ENCODE measurements around the gene CXCL9. TPM values are rescaled to one million over a fixed set of nuclear protein-coding genes. Genes with fewer than 3 reads are reported as not detected.
"Not testable (repeated sequence)": the region's sequence is repeated elsewhere in the genome, so short reads cannot be mapped to it uniquely, and the experiment has no call there.

The CXCL9 gene
- total RNA-seq, 5 donors from 2014 or later (not counting 1 experiment from before 2014, with no cell fraction given): not detected

DNA sequence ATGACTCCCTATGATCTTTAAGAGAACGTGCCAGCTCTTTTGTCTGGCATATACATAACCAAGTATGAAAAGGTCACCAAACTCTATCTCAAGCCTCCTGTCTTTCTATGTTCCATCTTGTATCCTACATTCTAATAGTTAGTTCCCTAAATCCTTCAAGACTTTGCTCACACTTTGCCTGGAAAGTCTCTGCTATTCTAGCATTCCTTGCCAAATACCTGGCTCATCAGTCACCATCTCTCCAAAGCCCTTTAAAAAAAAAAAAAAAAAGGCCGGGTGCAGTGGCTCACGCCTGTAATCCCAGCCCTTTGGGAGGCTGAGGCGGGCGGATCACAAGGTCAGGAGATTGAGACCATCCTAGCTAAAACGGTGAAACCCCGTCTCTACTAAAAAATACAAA is 48.8 kb downstream of the CXCL9 start:
- 100% methylated on average over 1 of the region's 7 CpGs for WGBS (ENCODE audit: insufficient coverage)
- not testable (repeated sequence) for H3K4me1 ChIP-seq (ENCODE audit: control insufficient read depth in 1 of 2, extremely low read depth in 1 of 2, insufficient read depth in 2 of 2, low read length in 2 of 2); H3K4me3 ChIP-seq (ENCODE audit: control insufficient read depth in 1 of 2, extremely low read depth in 1 of 2, low read length in 1 of 2); H3K27ac ChIP-seq (ENCODE audit: low read length); H3K4me3 Mint-ChIP-seq; H3K27ac Mint-ChIP-seq; H3K27me3 Mint-ChIP-seq; ATAC-seq (replicated peaks in 1 of 4); H3K27me3 ChIP-seq (replicated peaks in 1 of 2; ENCODE audit: control insufficient read depth in 2 of 2, extremely low read depth in 1 of 2, insufficient read depth in 2 of 2, low read length in 1 of 2); H3K4me1 Mint-ChIP-seq; H3K9me3 Mint-ChIP-seq; DNase-seq; H3K9me3 ChIP-seq
- ChIA-PET CTCF (interaction anchor here in 1 of 2 donors (1.0 kb wide), 1 partner anchor 50 kb away, joined by 3 read pairs; no protein-coding TSS in a partner anchor), POLR2A (interaction anchor here in 1 of 2 donors (0.7 kb wide), 1 partner anchor 19 kb away, joined by 4 read pairs; no protein-coding TSS in a partner anchor)
- H3K36me3 Mint-ChIP-seq: peaks cover 81% of the 10 kb centered on the region
- H3K36me3 ChIP-seq (ENCODE audit: control insufficient read depth in 2 of 2, extremely low read depth in 1 of 2, insufficient read depth in 1 of 2, low read length in 1 of 2): peaks cover 4 to 77% of the 10 kb centered on the region in 2 donors

DNA sequence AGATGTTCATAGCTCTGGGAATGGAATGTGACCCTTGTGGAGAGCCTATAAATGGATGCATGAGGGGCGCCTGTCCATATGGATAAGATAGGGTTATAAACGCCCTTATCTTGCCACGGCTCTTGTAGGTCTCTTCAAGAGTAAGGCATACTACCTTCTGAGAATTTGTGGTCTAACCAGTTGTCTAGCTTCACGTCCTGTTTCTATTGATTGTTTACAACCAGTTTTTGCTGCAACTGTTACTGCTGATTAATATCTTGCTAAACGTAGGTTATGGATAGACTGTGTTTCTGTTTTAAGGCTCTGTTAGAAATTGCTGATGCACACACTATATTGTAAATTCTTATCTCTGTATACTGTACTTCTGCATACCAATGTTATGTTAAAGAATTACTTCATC is 52.5 kb downstream of the CXCL9 start:
- H3K4me1 ChIP-seq (ENCODE audit: control insufficient read depth in 1 of 2, extremely low read depth in 1 of 2, insufficient read depth in 2 of 2, low read length in 2 of 2); H3K27ac ChIP-seq (ENCODE audit: low read length); H3K27me3 Mint-ChIP-seq; H3K4me3 Mint-ChIP-seq; CTCF ChIA-PET; ATAC-seq (replicated peaks in 1 of 4); H3K9me3 Mint-ChIP-seq; H3K27ac Mint-ChIP-seq; H3K9me3 ChIP-seq; H3K4me1 Mint-ChIP-seq; H3K27me3 ChIP-seq (replicated peaks in 1 of 2; ENCODE audit: control insufficient read depth in 2 of 2, extremely low read depth in 1 of 2, insufficient read depth in 2 of 2, low read length in 1 of 2); DNase-seq; H3K4me3 ChIP-seq (ENCODE audit: control insufficient read depth in 1 of 2, extremely low read depth in 1 of 2, low read length in 1 of 2): not testable (repeated sequence)
- peaks cover 62% of the 10 kb centered on the region for H3K36me3 Mint-ChIP-seq
- H3K36me3 ChIP-seq (ENCODE audit: control insufficient read depth in 2 of 2, extremely low read depth in 1 of 2, insufficient read depth in 1 of 2, low read length in 1 of 2): peaks cover 4 to 84% of the 10 kb centered on the region in 2 donors
- POLR2A ChIA-PET: interaction anchor here in 1 of 2 donors (0.6 kb wide), 1 partner anchor 465 kb away, joined by 3 read pairs; no protein-coding TSS in a partner anchor
- no CpG with 5 or more reads among the region's 5 CpGs for WGBS (ENCODE audit: insufficient coverage)

DNA sequence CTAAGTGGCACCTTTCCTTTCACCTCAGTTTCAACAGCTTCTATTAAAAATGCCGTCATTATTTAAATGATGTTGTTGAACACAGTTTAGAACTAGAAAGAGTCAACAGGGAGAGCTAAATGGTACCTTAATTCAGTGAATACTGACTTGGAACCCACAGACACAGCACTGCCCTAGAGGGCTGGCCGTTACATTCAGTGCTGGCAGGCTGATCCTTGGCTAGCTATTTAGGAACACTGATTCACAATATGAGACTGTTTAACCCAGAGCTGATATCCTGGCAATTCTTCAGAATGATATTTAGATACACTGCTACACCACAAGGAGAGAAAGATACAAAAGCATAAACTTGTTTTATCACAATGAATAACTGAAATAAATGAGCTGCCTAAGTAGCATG is 53.8 kb downstream of the CXCL9 start:
- ChIA-PET CTCF (interaction anchor here in 1 of 2 donors (0.5 to 0.9 kb wide), 3 partner anchors 12 to 1865 kb away, joined by 3 to 5 read pairs (median 4); partner anchors contain the start of gene NAAA), POLR2A (interaction anchor here in 1 of 2 donors (0.6 kb wide), 1 partner anchor 39 kb away, joined by 3 read pairs; no protein-coding TSS in a partner anchor)
- Histone ChIP-seq H3K4me1 (ENCODE audit: control insufficient read depth in 1 of 2, extremely low read depth in 1 of 2, insufficient read depth in 2 of 2, low read length in 2 of 2) (no peaks in the 10 kb centered on the region), H3K27me3 (replicated peaks in 1 of 2; ENCODE audit: control insufficient read depth in 2 of 2, extremely low read depth in 1 of 2, insufficient read depth in 2 of 2, low read length in 1 of 2) (no peaks in the 10 kb centered on the region), H3K4me3 (ENCODE audit: control insufficient read depth in 1 of 2, extremely low read depth in 1 of 2, low read length in 1 of 2) (no peak overlapping the region), H3K9me3 (no peaks in the 10 kb centered on the region), H3K27ac (ENCODE audit: low read length) (no peak overlapping the region), H3K36me3 (ENCODE audit: control insufficient read depth in 2 of 2, extremely low read depth in 1 of 2, insufficient read depth in 1 of 2, low read length in 1 of 2) (peaks cover 4 to 79% of the 10 kb centered on the region in 2 donors)
- 83% methylated on average over 1 of the region's 2 CpGs for WGBS (ENCODE audit: insufficient coverage)
- DNase-seq (no peak), ATAC-seq (replicated peaks in 1 of 4) (no peak)
- Mint-ChIP-seq H3K9me3 (no peaks in the 10 kb centered on the region), H3K27ac (peak overlapping the region; percentile 10 to 34), H3K4me1 (peaks cover 0 to 6% (median 2%) of the 10 kb centered on the region in 3 donors), H3K36me3 (peaks cover 60% of the 10 kb centered on the region), H3K4me3 (no peak overlapping the region), H3K27me3 (no peaks in the 10 kb centered on the region)

Other genes with a start within 250 kb of the CXCL9 start
- gene PPEF2, start 105.1 kb downstream of the CXCL9 start, total RNA-seq: 1 to 10 TPM in 1 of 5 donors, under 1 TPM in 4; 0.25 to 1.1 (median 0.50) TPM
- gene NAAA, start 66.5 kb downstream of the CXCL9 start, total RNA-seq: 10 to 100 TPM; 51.7 to 82.4 (median 73.5) TPM
- gene SDAD1, start 16.6 kb downstream of the CXCL9 start, total RNA-seq: 10 to 100 TPM; 44.2 to 56.9 (median 47.3) TPM
- not detected for gene CXCL10, start 16.0 kb upstream of the CXCL9 start, total RNA-seq
- gene CXCL11, start 28.6 kb upstream of the CXCL9 start, total RNA-seq: not detected
- not detected for gene ART3, start 67.2 kb upstream of the CXCL9 start, total RNA-seq
- gene NUP54, start 140.9 kb upstream of the CXCL9 start, total RNA-seq: 10 to 100 TPM; 39.5 to 88.9 (median 48.3) TPM
- gene SCARB2, start 206.3 kb upstream of the CXCL9 start, total RNA-seq: 10 to 100 TPM; 20.9 to 37.3 (median 23.2) TPM
- under 1 TPM in 1 of 5 donors, not detected in 4; 0.19 TPM for gene FAM47E, start 244.2 kb upstream of the CXCL9 start, total RNA-seq

Data from T-cell (primary cell).